Measurements from ENCODE around the gene KRT86. TPM values are rescaled to one million over a fixed set of nuclear protein-coding genes. Genes with fewer than 3 reads are reported as not detected.

KRT86 gene
- total RNA-seq: not detected
- long read RNA-seq: 0 reads

GRCh38 chr12:52274521-52275120, at the start of gene KRT86:
TSS of gene KRT86 (plus strand) at chr12:52274645. CDS start at chr12:52301917, 27,272 bp downstream.
- DNase-seq: no peak
- intact Hi-C loops (cut with DNase I): no loop called here

GRCh38 chr12:52225752-52226151, 48.7 kb upstream of the KRT86 start:
- H3K27ac ChIP-seq: no peak overlapping the region
- 54% methylated on average over 3 of the region's 4 CpGs for WGBS (ENCODE audit: insufficient coverage, low coverage, low lambda C conversion rate, missing lambda C conversion rate)
- no peaks in the 10 kb centered on the region for H3K4me1 ChIP-seq
- no peak for DNase-seq
- intact Hi-C loops (cut with DNase I): no loop called here
- H3K36me3 ChIP-seq: no peaks in the 10 kb centered on the region
- ATAC-seq: no peak
- no peaks in the 10 kb centered on the region for H3K9me3 ChIP-seq
- H3K27me3 ChIP-seq: no peaks in the 10 kb centered on the region
- TF ChIP-seq CTCF (IDR thresholded peaks at IDR 0.05) (no peak), POLR2A (IDR thresholded peaks at IDR 0.05) (no peak)
- H3K4me3 ChIP-seq: no peak overlapping the region

More at GRCh38 chr12:52274521-52275120, at the start of gene KRT86:
- Histone ChIP-seq H3K9me3 (no peaks in the 10 kb centered on the region), H3K27me3 (no peaks in the 10 kb centered on the region), H3K4me1 (no peaks in the 10 kb centered on the region), H3K4me3 (no peak within 1 kb of the TSS), H3K27ac (no peak within 1 kb of the TSS), H3K36me3 (no peaks in the 10 kb centered on the region)
- no peak for ATAC-seq
- WGBS (ENCODE audit: insufficient coverage, low coverage, low lambda C conversion rate, missing lambda C conversion rate): 34% methylated on average over 3 of the region's 3 CpGs
- TF ChIP-seq POLR2A (IDR thresholded peaks at IDR 0.05) (no peak), CTCF (IDR thresholded peaks at IDR 0.05) (no peak)

- no peak for ATAC-seq
- Histone ChIP-seq H3K9me3 (no peaks in the 10 kb centered on the region), H3K27ac (no peak overlapping the region), H3K36me3 (no peaks in the 10 kb centered on the region), H3K4me3 (no peak overlapping the region), H3K4me1 (no peaks in the 10 kb centered on the region), H3K27me3 (no peaks in the 10 kb centered on the region)
- DNase-seq: no peak
- no peak for TF ChIP-seq POLR2A (IDR thresholded peaks at IDR 0.05)
- WGBS (ENCODE audit: insufficient coverage, low coverage, low lambda C conversion rate, missing lambda C conversion rate): 42% methylated on average over 4 of the region's 4 CpGs
- intact Hi-C loops (cut with DNase I): no loop called here
These were observed 48.0 kb upstream of the KRT86 start for GRCh38 chr12:52226446-52226845.

GRCh38 chr12:52227606-52228166, 46.8 kb upstream of the KRT86 start:
- WGBS (ENCODE audit: insufficient coverage, low coverage, low lambda C conversion rate, missing lambda C conversion rate): 64% methylated on average over 5 of the region's 5 CpGs
- H3K27ac ChIP-seq: no peak overlapping the region
- H3K9me3 ChIP-seq: no peaks in the 10 kb centered on the region
- ATAC-seq: no peak
- H3K4me3 ChIP-seq: no peak overlapping the region
- no peaks in the 10 kb centered on the region for H3K4me1 ChIP-seq
- no peak for TF ChIP-seq CTCF (IDR thresholded peaks at IDR 0.05)
- no peak for TF ChIP-seq POLR2A (IDR thresholded peaks at IDR 0.05)
- intact Hi-C loops (cut with DNase I): no loop called here
- H3K27me3 ChIP-seq: no peaks in the 10 kb centered on the region
- no peak for DNase-seq
- H3K36me3 ChIP-seq: no peaks in the 10 kb centered on the region

- intact Hi-C loops (cut with DNase I): no loop called here
- WGBS (ENCODE audit: insufficient coverage, low coverage, low lambda C conversion rate, missing lambda C conversion rate): 33% methylated on average over 3 of the region's 3 CpGs
- Histone ChIP-seq H3K27ac (no peak overlapping the region), H3K36me3 (no peaks in the 10 kb centered on the region), H3K9me3 (no peaks in the 10 kb centered on the region), H3K4me3 (no peak overlapping the region), H3K27me3 (no peaks in the 10 kb centered on the region), H3K4me1 (peaks cover 0 to 4% (median 0%) of the 10 kb centered on the region in 4 donors)
- ATAC-seq (no peak), DNase-seq (no peak)
- TF ChIP-seq POLR2A (IDR thresholded peaks at IDR 0.05) (no peak), CTCF (IDR thresholded peaks at IDR 0.05) (no peak)
These were observed 46.1 kb upstream of the KRT86 start for GRCh38 chr12:52228366-52228765.
